ENCODE measurements around the gene KMT5B. TPM values are rescaled to one million over a fixed set of nuclear protein-coding genes. Genes with fewer than 3 reads are reported as not detected.

The KMT5B gene
- total and polyA plus RNA-seq, 2 experiments from 2014 or later = 26.4 to 31.0 TPM

GRCh38 chr11:68118706-68119448 lies 94.2 kb downstream of the KMT5B start:
- Histone ChIP-seq H3K4me3 (peak overlapping the region; percentile 99), H3K36me3 (ENCODE audit: insufficient read depth) (peaks cover 6% of the 10 kb centered on the region; the same call in 1 of the 2 replicates), H3K79me2 (replicated peaks; ENCODE audit: insufficient read depth) (peaks cover 71% of the 10 kb centered on the region), H3F3A (replicated peaks; ENCODE audit: low read depth) (peaks cover 20% of the 10 kb centered on the region), H4K20me1 (replicated peaks; ENCODE audit: insufficient read depth) (peaks cover 60% of the 10 kb centered on the region), H3K27me3 (ENCODE audit: insufficient read depth) (no peaks in the 10 kb centered on the region), H2AFZ (no peak overlapping the region), H3K9me2 (ENCODE audit: insufficient read depth) (no peaks in the 10 kb centered on the region), H3K4me1 (ENCODE audit: insufficient read depth) (peaks cover 50% of the 10 kb centered on the region), H3K27ac (ENCODE audit: low read depth) (peak overlapping the region; percentile 34), H3K4me2 (peak overlapping the region; percentile 85)
- Mint-ChIP-seq H3K9me3 (no peaks in the 10 kb centered on the region; the same call in 2 of the 3 replicates), H3K4me1 (peaks cover 52% of the 10 kb centered on the region), H3K27ac (peak overlapping the region; percentile 39), H3K27me3 (ENCODE audit: insufficient read depth, low read depth, poor library complexity) (peaks cover 10% of the 10 kb centered on the region), H3K4me3 (peak overlapping the region; percentile 96), H3K36me3 (ENCODE audit: low read depth) (peaks cover 44% of the 10 kb centered on the region)
- no peak for TF ChIP-seq NANOG (IDR thresholded peaks at IDR 0.05; ENCODE audit: borderline replicate concordance)
- no peak for TF ChIP-seq CREB1 (CRISPR knock-in tag; IDR thresholded peaks at IDR 0.05; ENCODE audit: low read depth)
- TF ChIP-seq ZNF462 (CRISPR knock-in tag; IDR thresholded peaks at IDR 0.05) = no peak
- TF ChIP-seq ZNF114 (CRISPR knock-in tag; IDR thresholded peaks at IDR 0.05) = no peak
- no peak for TF ChIP-seq POLR2AphosphoS5 (IDR thresholded peaks at IDR 0.05; ENCODE audit: low read depth)
- no peak for TF ChIP-seq STAT1 (IDR thresholded peaks at IDR 0.05; ENCODE audit: unreplicated experiment)
- TF ChIP-seq REST (IDR thresholded peaks at IDR 0.05; ENCODE audit: unreplicated experiment) = no peak
- no peak for TF ChIP-seq CTCF (conservative IDR thresholded peaks at IDR 0.05; ENCODE audit: low read depth in 2 of 2)
- no peak for TF ChIP-seq EZH2 (IDR thresholded peaks at IDR 0.05; ENCODE audit: low read depth, unreplicated experiment)
- TF ChIP-seq ZNF331 (CRISPR knock-in tag; IDR thresholded peaks at IDR 0.05; ENCODE audit: low read depth) = no peak
- ATAC-seq (no peak), DNase-seq (ENCODE audit: low spot score) (no peak)
